HCT116 (cell line): ENCODE data around the gene C16orf95. TPM values are rescaled to one million over a fixed set of nuclear protein-coding genes. Genes with fewer than 3 reads are reported as not detected.

Source experiments
- ATAC-seq: fragments of 200-7000 bp; cut with Tn5 transposase; 2 replicates; pipeline ENCODE4 v1.9.1; 2020; ENCODE audit warnings: mild to moderate bottlenecking, moderate library complexity
- BruUV-seq: library from RNA; stranded (reverse); fragments of 400-500 nt; replicated peaks from 2 replicates; lab custom pipeline; 2021; lab: Mats Ljungman, UMichigan
- CTCF ChIA-PET: fragments of 300-600 bp; sonication (Branson Sonifier 250); formaldehyde crosslinking; loops from one replicate; lab custom pipeline; 2021; ENCODE audit warnings: antibody characterized with exemption; lab: Charles Lee
- POLR2A ChIA-PET: fragments of 300-600, 350-600 bp; sonication (Branson Sonifier 250); formaldehyde crosslinking; loops from one replicate; lab custom pipeline; 2021; ENCODE audit warnings: antibody characterized with exemption; lab: Charles Lee
- RAD21 ChIA-PET, 2 experiments: fragments of 300-600 bp; sonication (Branson Sonifier 250); formaldehyde crosslinking; loops; one replicate each; lab custom pipeline; 2023; ENCODE audit warnings: low total read pairs in 2 of 2; ENCODE audit not compliant: uncharacterized antibody in 2 of 2, unreplicated experiment in 2 of 2, low non-redundant PET in 1 of 2; lab: Charles Lee
- DNase-seq: peaks from one replicate; pipeline ENCODE4 v3.0.0-alpha.2; 2010; ENCODE audit warnings: low read depth, low spot score
- H2AFZ ChIP-seq: fragments of 200-600 bp; shearing (Covaris generic), sonication (generic); 2 replicates; pipeline ENCODE4 v1.6.1; 2017; ENCODE audit warnings: low read depth, mixed run types, mixed read lengths, antibody characterized with exemption, low read length; ENCODE audit not compliant: poor library complexity, severe bottlenecking
- H3K27ac ChIP-seq: 2 replicates; pipeline ENCODE4 v1.5.1; 2012; ENCODE audit warnings: low read depth, low read length
- H3K27me3 ChIP-seq: fragments of 200-600 bp; sonication (generic); 2 replicates; pipeline ENCODE4 v1.6.1; 2016; ENCODE audit warnings: mixed run types, low read length, mixed read lengths; ENCODE audit not compliant: insufficient read depth
- H3K36me3 ChIP-seq, 2 experiments: fragments of 200-500 bp in 1 of 2; fragments of 200-600 bp in 1 of 2; sonication (Bioruptor generic) in 1 of 2; sonication (generic) in 1 of 2; 2 replicates each; pipeline versions ENCODE4 v1.5.1 to v1.6.1; 2014 to 2016; ENCODE audit warnings: low read length in 2 of 2, inconsistent platforms in 1 of 2, mixed read lengths in 1 of 2, mixed run types in 1 of 2; ENCODE audit not compliant: insufficient read depth in 2 of 2, control insufficient read depth in 1 of 2
- H3K4me1 ChIP-seq, 2 experiments: fragments of 200-600 bp in 1 of 2; sonication (generic) in 1 of 2; 2 replicates each; pipeline versions ENCODE4 v1.5.1 to v1.6.1; 2012 to 2017; ENCODE audit warnings: low read length in 2 of 2, inconsistent platforms in 1 of 2, mild to moderate bottlenecking in 1 of 2, mixed read lengths in 1 of 2, mixed run types in 1 of 2, moderate library complexity in 1 of 2; ENCODE audit not compliant: insufficient read depth in 2 of 2, control insufficient read depth in 1 of 2
- H3K4me2 ChIP-seq: fragments of 200-600 bp; sonication (generic); 2 replicates; pipeline ENCODE4 v1.6.1; 2017; ENCODE audit warnings: mixed run types, low read length, mixed read lengths
- H3K4me3 ChIP-seq, 2 experiments: fragments of 200-600 bp in 1 of 2; sonication (generic) in 1 of 2; replicated peaks in 1 of 2; 2 replicates each; pipeline ENCODE4 v1.5.1; 2011 to 2016; ENCODE audit warnings: low read length in 2 of 2, control low read depth in 1 of 2, low read depth in 1 of 2, mild to moderate bottlenecking in 1 of 2, mixed read lengths in 1 of 2, mixed run types in 1 of 2
- H3K79me2 ChIP-seq: fragments of 200-600 bp; sonication (generic); 2 replicates; pipeline ENCODE4 v1.6.1; 2017; ENCODE audit warnings: mild to moderate bottlenecking, mixed run types, low read length, moderate library complexity, mixed read lengths; ENCODE audit not compliant: insufficient read depth
- H3K9ac ChIP-seq: fragments of 200-600 bp; sonication (generic); 2 replicates; pipeline ENCODE4 v1.6.1; 2016; ENCODE audit warnings: low read length, mixed read lengths
- H3K9me2 ChIP-seq: fragments of 200-600 bp; sonication (generic), shearing (Covaris generic); 2 replicates; pipeline ENCODE4 v1.6.1; 2017; ENCODE audit warnings: mixed run types, mild to moderate bottlenecking, moderate library complexity; ENCODE audit not compliant: insufficient read depth
- H3K9me3 ChIP-seq, 2 experiments: fragments of 200-500 bp in 1 of 2; fragments of 200-600 bp in 1 of 2; sonication (Bioruptor generic) in 1 of 2; sonication (generic) in 1 of 2; 2 replicates each; pipeline ENCODE4 v1.6.1; 2014 to 2017; ENCODE audit warnings: low read length in 2 of 2, mixed read lengths in 2 of 2, inconsistent platforms in 1 of 2, low read depth in 1 of 2, mild to moderate bottlenecking in 1 of 2, mixed run types in 1 of 2, moderate library complexity in 1 of 2; ENCODE audit not compliant: control insufficient read depth in 1 of 2, insufficient read depth in 1 of 2
- H4K20me1 ChIP-seq: fragments of 200-600 bp; sonication (generic), shearing (Covaris generic); 2 replicates; pipeline ENCODE4 v1.6.1; 2017; ENCODE audit warnings: mixed run types, mild to moderate bottlenecking, moderate library complexity; ENCODE audit not compliant: insufficient read depth
- CEBPB ChIP-seq: IDR thresholded peaks from 2 replicates; pipeline ENCODE4 v1.6.1; 2012; ENCODE audit warnings: low read depth
- EZH2phosphoT487 ChIP-seq: fragments of 200-600 bp; IDR thresholded peaks from 2 replicates; pipeline ENCODE4 v1.6.1; 2018; ENCODE audit warnings: antibody characterized with exemption, borderline replicate concordance
- POLR2AphosphoS5 ChIP-seq: IDR thresholded peaks from 2 replicates; pipeline ENCODE4 v1.6.1; 2011; ENCODE audit warnings: mild to moderate bottlenecking, low read depth, low read length, moderate library complexity
- RAD21 ChIP-seq: IDR thresholded peaks from 2 replicates; pipeline ENCODE4 v1.6.1; 2012; ENCODE audit warnings: low read depth, mild to moderate bottlenecking
- SP1 ChIP-seq: IDR thresholded peaks from 2 replicates; pipeline ENCODE4 v1.6.1; 2012; ENCODE audit warnings: low read depth
- YY1 ChIP-seq: IDR thresholded peaks from 2 replicates; pipeline ENCODE4 v1.6.1; 2011; ENCODE audit warnings: low read length, low read depth, moderate library complexity, mild to moderate bottlenecking; ENCODE audit not compliant: insufficient replicate concordance; ENCODE audit errors: extremely low read depth
- intact Hi-C: fragments of 100-400 bp; cut with micrococcal nuclease; formaldehyde crosslinking; loops from 2 replicates; pipeline ENCODE4 v1.10.0; 2022
- total RNA-seq: library from RNA; stranded (reverse); gene quantifications from one replicate; pipeline ENCODE4 v1.2.1, GENCODE V29; 2021; ENCODE audit not compliant: unreplicated experiment

The C16orf95 gene
- total RNA-seq, 1 experiment from 2014 or later: 12.2 TPM

- no peak for TF ChIP-seq SP1
- TF ChIP-seq CEBPB: no peak
- TF ChIP-seq YY1: no peak
- TF ChIP-seq EZH2phosphoT487: no peak
- no peak for TF ChIP-seq POLR2AphosphoS5
- TF ChIP-seq, all 23 proteins: peak for 0
These were observed 2.9 kb upstream of the C16orf95 start (continued) for GRCh38 chr16:87319997-87320491.

- H3K27ac ChIP-seq: no peak overlapping the region
- peaks cover 0 to 4% of the 10 kb centered on the region in 2 experiments; a peak in 1 of 4 replicates for H3K36me3 ChIP-seq
- no peak for ATAC-seq
- no peak overlapping the region for H2AFZ ChIP-seq
- no peak for DNase-seq
- RAD21 ChIA-PET: interaction anchor here in 1 of 2 experiments (1.0 kb wide), 1 partner anchor 317 kb away, joined by 3 read pairs; no protein-coding TSS in a partner anchor
- peak overlapping the region; percentile 77 for H3K4me2 ChIP-seq
- POLR2A ChIA-PET: no interaction called here
- peaks cover under 1% of the 10 kb centered on the region; the same call in 1 of the 2 replicates for H4K20me1 ChIP-seq
- H3K9ac ChIP-seq: peak overlapping the region; percentile 96; the same call in 1 of the 2 replicates
- peak overlapping the region; percentile 73 to 99; a peak in 2 of 4 replicates for H3K4me3 ChIP-seq
- no peaks in the 10 kb centered on the region for H3K9me3 ChIP-seq
- H3K4me1 ChIP-seq: peaks cover 11 to 23% of the 10 kb centered on the region in 2 experiments; a peak in 3 of 4 replicates
- H3K27me3 ChIP-seq: no peaks in the 10 kb centered on the region
- CTCF ChIA-PET: interaction anchor here (1.2 to 2.5 kb wide), 3 partner anchors 21 to 317 kb away, joined by 3 to 12 read pairs (median 6); no protein-coding TSS in a partner anchor
- no TSS peak for BruUV-seq
- TF ChIP-seq POLR2AphosphoS5 (0 out of 2 replicates have a peak, but pooled peaks have one; percentile 33), RAD21 (no peak)
- intact Hi-C loops: loop anchor here (5.0 kb wide), 1 partner anchor 63 kb away; the partner anchor contains the start of gene FBXO31
- H3K9me2 ChIP-seq: no peaks in the 10 kb centered on the region
- peaks cover 19% of the 10 kb centered on the region for H3K79me2 ChIP-seq
These were observed 1.8 kb upstream of the C16orf95 start for GRCh38 chr16:87319011-87319410.
